ENCODE data around the gene TMC8.

The TMC8 gene

DNA sequence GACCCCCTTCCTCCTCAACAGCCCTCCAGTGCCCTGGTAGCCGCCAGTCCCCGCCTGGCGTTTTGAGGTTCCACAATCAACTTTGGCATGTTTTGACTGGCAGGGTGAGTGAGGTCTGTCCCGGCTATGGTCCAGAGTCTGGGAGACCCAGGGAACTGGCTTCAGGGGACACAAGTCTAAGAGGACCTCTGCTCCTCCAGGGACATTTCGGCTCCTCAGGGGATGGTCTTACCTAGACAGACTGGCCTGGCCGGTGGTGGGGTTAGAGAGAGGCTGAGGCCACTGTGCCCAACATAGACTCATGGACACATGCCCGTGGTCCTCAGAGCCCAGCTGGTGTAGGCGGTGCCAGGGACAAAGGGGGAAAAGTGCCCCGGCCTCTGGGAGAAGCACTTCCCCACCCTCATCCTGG, 2.2 kb downstream of the TMC8 start:
- no peak overlapping the region for H2AFZ ChIP-seq (ENCODE audit: low read length)
- H3K79me2 ChIP-seq (ENCODE audit: insufficient read depth, low read length), result peaks cover 79% of the 10 kb centered on the region
- H3K4me2 ChIP-seq (ENCODE audit: low read depth, low read length, poor library complexity, severe bottlenecking), result peak overlapping the region; percentile 81
- H3K9me2 ChIP-seq (replicated peaks; ENCODE audit: low read depth, low read length), result no peaks in the 10 kb centered on the region
- TF ChIP-seq EZH2phosphoT487 (IDR thresholded peaks at IDR 0.05; ENCODE audit: borderline replicate concordance), result no peak
- TF ChIP-seq, protein P1, sequence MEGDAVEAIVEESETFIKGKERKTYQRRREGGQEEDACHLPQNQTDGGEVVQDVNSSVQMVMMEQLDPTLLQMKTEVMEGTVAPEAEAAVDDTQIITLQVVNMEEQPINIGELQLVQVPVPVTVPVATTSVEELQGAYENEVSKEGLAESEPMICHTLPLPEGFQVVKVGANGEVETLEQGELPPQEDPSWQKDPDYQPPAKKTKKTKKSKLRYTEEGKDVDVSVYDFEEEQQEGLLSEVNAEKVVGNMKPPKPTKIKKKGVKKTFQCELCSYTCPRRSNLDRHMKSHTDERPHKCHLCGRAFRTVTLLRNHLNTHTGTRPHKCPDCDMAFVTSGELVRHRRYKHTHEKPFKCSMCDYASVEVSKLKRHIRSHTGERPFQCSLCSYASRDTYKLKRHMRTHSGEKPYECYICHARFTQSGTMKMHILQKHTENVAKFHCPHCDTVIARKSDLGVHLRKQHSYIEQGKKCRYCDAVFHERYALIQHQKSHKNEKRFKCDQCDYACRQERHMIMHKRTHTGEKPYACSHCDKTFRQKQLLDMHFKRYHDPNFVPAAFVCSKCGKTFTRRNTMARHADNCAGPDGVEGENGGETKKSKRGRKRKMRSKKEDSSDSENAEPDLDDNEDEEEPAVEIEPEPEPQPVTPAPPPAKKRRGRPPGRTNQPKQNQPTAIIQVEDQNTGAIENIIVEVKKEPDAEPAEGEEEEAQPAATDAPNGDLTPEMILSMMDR (conservative IDR thresholded peaks at IDR 0.05; ENCODE audit: low read length), result no peak
- peaks cover 38% of the 10 kb centered on the region for H3K4me1 ChIP-seq (ENCODE audit: insufficient read depth, low read length, poor library complexity, severe bottlenecking)
- H4K20me1 ChIP-seq (ENCODE audit: insufficient read depth, low read length, poor library complexity, severe bottlenecking), result peaks cover 53% of the 10 kb centered on the region
- peak overlapping the region; percentile 99 for H3K9ac ChIP-seq (ENCODE audit: low read depth, low read length, poor library complexity, severe bottlenecking)
- H3K27me3 ChIP-seq (ENCODE audit: insufficient read depth, low read length, poor library complexity, severe bottlenecking), result peaks cover 8% of the 10 kb centered on the region
- no peaks in the 10 kb centered on the region for H3K9me3 ChIP-seq (ENCODE audit: insufficient read depth, low read depth, low read length)
- peaks cover 36% of the 10 kb centered on the region; the same call in 1 of the 2 replicates for H3K36me3 ChIP-seq (ENCODE audit: insufficient read depth, low read length)
- H3K4me3 ChIP-seq (ENCODE audit: low read length, poor library complexity, severe bottlenecking), result peak overlapping the region; percentile 91
- H3F3A ChIP-seq (ENCODE audit: low read depth), result peaks cover 13% of the 10 kb centered on the region; the same call in 1 of the 2 replicates

DNA sequence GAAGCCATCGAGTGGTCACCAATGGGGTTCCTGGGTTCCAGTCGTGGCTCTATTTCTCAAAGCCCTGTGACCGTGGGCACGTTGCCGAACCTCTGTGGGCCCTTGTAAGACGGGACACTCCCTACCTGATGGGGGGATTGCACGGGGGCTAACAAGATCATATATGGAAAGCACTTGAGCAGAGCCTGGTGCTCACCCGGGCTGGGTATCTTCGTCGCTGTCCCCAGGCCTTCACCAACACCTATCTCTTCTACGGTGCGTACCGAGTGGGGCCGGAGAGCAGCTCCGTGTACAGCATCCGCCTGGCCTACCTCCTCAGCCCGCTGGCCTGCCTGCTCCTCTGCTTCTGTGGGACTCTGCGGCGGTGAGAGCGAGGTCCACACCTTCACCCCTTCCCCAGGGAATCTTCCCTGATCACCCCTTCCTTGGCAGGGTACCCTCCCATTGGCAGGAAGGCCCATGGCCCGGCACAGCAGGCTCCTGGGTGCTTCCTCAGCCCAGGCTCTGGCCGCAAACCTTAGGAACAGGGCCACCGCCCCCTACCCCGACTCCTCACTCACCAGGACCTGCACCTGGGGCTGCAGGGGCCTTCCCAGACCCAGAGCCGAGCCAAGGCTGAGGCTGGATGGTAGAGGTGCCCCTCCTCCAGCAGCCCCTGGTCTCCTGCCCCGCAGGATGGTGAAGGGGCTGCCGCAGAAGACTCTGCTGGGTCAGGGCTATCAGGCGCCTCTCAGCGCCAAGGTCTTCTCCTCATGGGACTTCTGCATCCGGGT, 2.8 kb downstream of the TMC8 start:
- peak overlapping the region; percentile 81 for H3K4me2 ChIP-seq (ENCODE audit: low read depth, low read length, poor library complexity, severe bottlenecking)
- H3K9ac ChIP-seq (ENCODE audit: low read depth, low read length, poor library complexity, severe bottlenecking), result peak overlapping the region; percentile 99
- H3K79me2 ChIP-seq (ENCODE audit: insufficient read depth, low read length), result peaks cover 73% of the 10 kb centered on the region
- no peak for TF ChIP-seq EZH2phosphoT487 (IDR thresholded peaks at IDR 0.05; ENCODE audit: borderline replicate concordance)
- peaks cover 8% of the 10 kb centered on the region for H3K27me3 ChIP-seq (ENCODE audit: insufficient read depth, low read length, poor library complexity, severe bottlenecking)
- peaks cover 58% of the 10 kb centered on the region for H4K20me1 ChIP-seq (ENCODE audit: insufficient read depth, low read length, poor library complexity, severe bottlenecking)
- H3K9me2 ChIP-seq (replicated peaks; ENCODE audit: low read depth, low read length), result no peaks in the 10 kb centered on the region
- peak overlapping the region; percentile 91 for H3K4me3 ChIP-seq (ENCODE audit: low read length, poor library complexity, severe bottlenecking)
- H3K9me3 ChIP-seq (ENCODE audit: insufficient read depth, low read depth, low read length), result no peaks in the 10 kb centered on the region
- no peak overlapping the region for H2AFZ ChIP-seq (ENCODE audit: low read length)
- H3F3A ChIP-seq (ENCODE audit: low read depth), result peaks cover 13% of the 10 kb centered on the region; the same call in 1 of the 2 replicates
- peaks cover 36% of the 10 kb centered on the region for H3K4me1 ChIP-seq (ENCODE audit: insufficient read depth, low read length, poor library complexity, severe bottlenecking)
- peaks cover 36% of the 10 kb centered on the region; the same call in 1 of the 2 replicates for H3K36me3 ChIP-seq (ENCODE audit: insufficient read depth, low read length)

DNA sequence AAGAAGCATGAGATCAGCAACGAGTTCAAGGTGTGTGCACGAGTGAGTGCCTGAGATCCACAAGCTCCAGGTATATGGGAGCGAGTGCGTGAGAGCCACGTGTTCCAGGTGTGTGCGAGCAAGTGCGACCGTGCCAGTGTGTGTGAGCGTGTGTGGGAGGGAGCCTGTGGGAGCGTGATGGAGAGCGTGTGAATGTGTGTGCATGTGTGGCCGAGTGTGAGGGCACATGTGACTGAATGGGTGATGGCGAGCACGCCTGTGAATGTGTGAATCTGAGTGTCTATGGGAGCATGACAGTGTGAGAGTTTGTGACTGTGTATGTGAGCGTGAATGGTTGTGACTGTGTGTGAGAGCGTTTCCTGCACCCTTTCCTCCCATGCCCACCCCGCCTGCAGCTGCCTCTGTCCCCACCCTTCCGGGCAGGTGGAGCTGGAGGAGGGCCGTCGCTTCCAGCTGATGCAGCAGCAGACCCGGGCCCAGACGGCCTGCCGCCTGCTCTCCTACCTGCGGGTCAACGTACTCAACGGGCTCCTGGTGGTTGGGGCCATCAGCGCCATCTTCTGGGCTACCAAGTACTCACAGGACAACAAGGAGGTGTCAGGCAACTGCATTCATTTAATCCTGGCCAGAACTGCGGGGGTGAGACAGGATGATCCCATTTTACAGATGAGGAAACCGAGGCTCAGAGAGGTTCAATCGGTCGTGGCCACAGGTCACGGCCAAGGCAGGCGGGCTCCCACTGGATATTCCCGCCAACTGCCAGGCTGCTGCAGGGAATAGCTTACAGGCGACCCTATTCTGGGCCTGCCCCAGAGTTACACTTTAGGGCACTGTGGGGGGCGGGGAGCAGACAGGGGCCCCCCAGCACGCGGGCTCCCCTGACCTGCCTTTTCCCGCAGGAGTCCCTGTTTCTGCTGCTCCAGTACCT, 3.7 kb downstream of the TMC8 start:
- Histone ChIP-seq H2AFZ (ENCODE audit: low read length) (no peak overlapping the region), H3F3A (ENCODE audit: low read depth) (peaks cover 9% of the 10 kb centered on the region; the same call in 1 of the 2 replicates), H3K9ac (ENCODE audit: low read depth, low read length, poor library complexity, severe bottlenecking) (peak overlapping the region; percentile 11), H3K4me1 (ENCODE audit: insufficient read depth, low read length, poor library complexity, severe bottlenecking) (peaks cover 31% of the 10 kb centered on the region), H4K20me1 (ENCODE audit: insufficient read depth, low read length, poor library complexity, severe bottlenecking) (peaks cover 64% of the 10 kb centered on the region), H3K4me3 (ENCODE audit: low read length, poor library complexity, severe bottlenecking) (peak overlapping the region; percentile 91), H3K27me3 (ENCODE audit: insufficient read depth, low read length, poor library complexity, severe bottlenecking) (peaks cover 8% of the 10 kb centered on the region), H3K36me3 (ENCODE audit: insufficient read depth, low read length) (peaks cover 36% of the 10 kb centered on the region; the same call in 1 of the 2 replicates), H3K79me2 (ENCODE audit: insufficient read depth, low read length) (peaks cover 67% of the 10 kb centered on the region), H3K4me2 (ENCODE audit: low read depth, low read length, poor library complexity, severe bottlenecking) (peak overlapping the region; percentile 81), H3K9me2 (replicated peaks; ENCODE audit: low read depth, low read length) (no peaks in the 10 kb centered on the region), H3K9me3 (ENCODE audit: insufficient read depth, low read depth, low read length) (no peaks in the 10 kb centered on the region)
- TF ChIP-seq, protein P1 (conservative IDR thresholded peaks at IDR 0.05; ENCODE audit: low read length), result peak; percentile 71
- no peak for TF ChIP-seq EZH2phosphoT487 (IDR thresholded peaks at IDR 0.05; ENCODE audit: borderline replicate concordance)

Data from Loucy (cell line).